A549 treated with ZK216348 at 1 μM for 4 hours (cell line): ENCODE results near the gene HS3ST3A1. TPM values are rescaled to one million over a fixed set of nuclear protein-coding genes. Genes with fewer than 3 reads are reported as not detected.

Experiments
- total RNA-seq: library from RNA; stranded (reverse); fragments of 200-300 nt; extraction: Qiagen RNA extraction; gene quantifications from 5 replicates; pipeline ENCODE4 v1.2.3, GENCODE V29; 2022; ENCODE audit warnings: low read depth

HS3ST3A1 gene
- total RNA-seq: 0.36 TPM in 1 of 5 replicates, not detected in the others

GRCh38 chr17:13601776-13602551 lies at the start of gene HS3ST3A1:
HS3ST3A1 (minus strand) TSS chr17:13601929; CDS start chr17:13601129, 800 bp downstream.

